ENCODE results near the gene CCL14. TPM values are rescaled to one million over a fixed set of nuclear protein-coding genes. Genes with fewer than 3 reads are reported as not detected.

Gene CCL14
- total and polyA plus RNA-seq, 3 experiments from 2014 or later: not detected

- no peaks in the 10 kb centered on the region for H3K9me3 ChIP-seq (ENCODE audit: low read length)
- no peak overlapping the region for H3K27ac ChIP-seq (ENCODE audit: low read depth, low read length)
- no peaks in the 10 kb centered on the region for H3K36me3 Mint-ChIP-seq
- no peak overlapping the region for H3K4me3 Mint-ChIP-seq
- DNase-seq: no peak
- peaks cover 0 to 2% of the 10 kb centered on the region in 2 donors for H3K27me3 Mint-ChIP-seq
- H3K27me3 ChIP-seq (ENCODE audit: insufficient read depth, low read length, poor library complexity, severe bottlenecking): no peaks in the 10 kb centered on the region
- CTCF ChIA-PET: interaction anchor here (1.2 to 1.8 kb wide), 4 partner anchors 8 to 164 kb away, joined by 3 to 9 read pairs (median 7); no protein-coding TSS in a partner anchor
- H3K27ac Mint-ChIP-seq: peak overlapping the region in 6 of 8 donors; percentile 4 to 83 (median 70)
- no peak overlapping the region for H3K4me3 ChIP-seq (ENCODE audit: low read length)
- H3K9me3 Mint-ChIP-seq: no peaks in the 10 kb centered on the region
- H3K36me3 ChIP-seq (ENCODE audit: insufficient read depth, low read length): no peaks in the 10 kb centered on the region
- peaks cover 4 to 14% (median 7%) of the 10 kb centered on the region in 3 donors for H3K4me1 Mint-ChIP-seq
- POLR2A ChIA-PET: no interaction called here
- H3K4me1 ChIP-seq (ENCODE audit: insufficient read depth, low read length): no peaks in the 10 kb centered on the region
Observed at GRCh38 chr17:35982409-35983191, 3.9 kb downstream of the CCL14 start.

DNA sequence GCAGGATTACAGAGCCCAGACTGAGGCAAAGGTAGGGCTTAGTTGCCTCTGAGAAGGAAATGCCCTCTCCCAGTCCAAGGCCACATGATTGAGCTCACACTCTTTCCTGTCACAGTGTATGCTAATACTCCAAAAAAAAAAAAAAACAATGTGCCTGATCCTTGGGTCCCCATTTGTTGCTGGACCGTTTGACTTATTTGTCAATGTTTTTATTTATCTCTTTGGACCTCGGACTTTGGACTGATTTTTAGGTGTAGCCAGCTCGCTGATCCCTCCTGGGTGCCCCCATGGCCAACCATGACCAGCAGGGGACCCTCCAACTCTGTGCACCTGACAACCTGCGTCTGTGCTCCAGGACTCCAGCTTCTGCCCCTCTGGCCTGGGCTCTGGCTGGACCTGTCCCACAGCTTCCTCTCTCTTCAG is 4.6 kb downstream of the CCL14 start:
- CTCF ChIA-PET: interaction anchor here (1.2 to 1.8 kb wide), 5 partner anchors 9 to 167 kb away, joined by 3 to 9 read pairs (median 7); no protein-coding TSS in a partner anchor
- Mint-ChIP-seq H3K4me1 (peaks cover 4 to 14% (median 7%) of the 10 kb centered on the region in 3 donors), H3K4me3 (no peak overlapping the region), H3K36me3 (no peaks in the 10 kb centered on the region), H3K27ac (peak overlapping the region in 4 of 8 donors; percentile 4 to 66 (median 50)), H3K27me3 (peaks cover 0 to 2% of the 10 kb centered on the region in 2 donors), H3K9me3 (no peaks in the 10 kb centered on the region)
- no peak overlapping the region for H3K4me3 ChIP-seq (ENCODE audit: low read length)
- no peaks in the 10 kb centered on the region for H3K27me3 ChIP-seq (ENCODE audit: insufficient read depth, low read length, poor library complexity, severe bottlenecking)
- no peaks in the 10 kb centered on the region for H3K36me3 ChIP-seq (ENCODE audit: insufficient read depth, low read length)
- DNase-seq: no peak
- no peaks in the 10 kb centered on the region for H3K4me1 ChIP-seq (ENCODE audit: insufficient read depth, low read length)
- H3K27ac ChIP-seq (ENCODE audit: low read depth, low read length): no peak overlapping the region
- no peaks in the 10 kb centered on the region for H3K9me3 ChIP-seq (ENCODE audit: low read length)
- POLR2A ChIA-PET: interaction anchor here (0.6 kb wide), 1 partner anchor 109 kb away, joined by 3 read pairs; no protein-coding TSS in a partner anchor

DNA sequence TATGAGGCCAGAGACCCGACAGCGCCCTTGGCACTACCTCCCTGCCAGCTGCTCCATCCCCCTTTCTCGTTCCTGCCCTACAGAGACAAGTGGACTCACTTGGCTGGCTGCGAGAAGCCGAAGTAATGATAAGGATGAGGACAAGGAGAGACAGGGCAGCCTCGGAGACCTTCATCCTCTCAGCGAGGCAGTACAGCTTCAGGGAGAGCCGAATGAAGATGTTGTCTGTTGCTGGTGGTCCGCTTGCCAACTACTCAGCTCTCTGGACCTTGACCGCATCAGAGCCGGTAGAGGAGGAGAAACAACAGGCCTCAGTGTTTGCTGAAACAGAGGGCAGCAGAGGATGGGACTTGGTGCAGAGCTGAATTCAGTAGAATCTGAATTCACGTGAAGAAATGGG is 5.3 kb downstream of the CCL14 start, which contains the start of gene CCL16:
TSS of gene CCL16 (minus strand) at position 252 of the 400 bp plus-strand sequence. CDS start at position 175, 77 bp downstream.
- Mint-ChIP-seq H3K27ac (peak within 1 kb of the TSS in 6 of 8 donors; percentile 4 to 80 (median 64)), H3K36me3 (no peaks in the 10 kb centered on the region), H3K27me3 (peaks cover 0 to 2% of the 10 kb centered on the region in 2 donors), H3K4me3 (peak within 1 kb of the TSS in 1 of 7 donors; percentile 40), H3K4me1 (peaks cover 7 to 20% (median 11%) of the 10 kb centered on the region in 3 donors), H3K9me3 (no peaks in the 10 kb centered on the region)
- H3K27ac ChIP-seq (ENCODE audit: low read depth, low read length): no peak within 1 kb of the TSS
- CTCF ChIA-PET: interaction anchor here (1.2 to 1.8 kb wide), 5 partner anchors 9 to 168 kb away, joined by 3 to 9 read pairs (median 7); no protein-coding TSS in a partner anchor
- POLR2A ChIA-PET: interaction anchor here (0.6 kb wide), 1 partner anchor 109 kb away, joined by 3 read pairs; no protein-coding TSS in a partner anchor
- no peaks in the 10 kb centered on the region for H3K4me1 ChIP-seq (ENCODE audit: insufficient read depth, low read length)
- H3K27me3 ChIP-seq (ENCODE audit: insufficient read depth, low read length, poor library complexity, severe bottlenecking): no peaks in the 10 kb centered on the region
- no peak within 1 kb of the TSS for H3K4me3 ChIP-seq (ENCODE audit: low read length)
- H3K36me3 ChIP-seq (ENCODE audit: insufficient read depth, low read length): no peaks in the 10 kb centered on the region
- no peaks in the 10 kb centered on the region for H3K9me3 ChIP-seq (ENCODE audit: low read length)
- no peak for DNase-seq

DNA sequence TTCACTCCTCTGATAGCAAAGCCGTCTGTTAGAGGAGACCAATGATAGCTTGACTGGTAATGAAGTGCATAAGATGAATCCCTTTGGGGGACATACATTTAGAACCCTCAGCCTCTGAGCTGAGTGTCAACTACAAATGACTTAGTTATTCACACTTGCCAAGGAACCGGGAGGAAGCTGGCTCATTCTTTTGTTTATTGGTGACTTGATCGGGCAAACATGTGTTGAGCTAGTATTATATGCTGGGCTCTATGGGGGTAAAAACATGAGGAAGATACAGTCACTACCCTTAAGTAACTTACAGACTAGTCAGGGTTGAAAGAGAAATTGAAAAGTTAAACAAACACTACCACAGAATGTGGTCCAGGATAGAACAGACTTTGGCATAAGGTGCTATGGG is 8.2 kb downstream of the CCL14 start:
- H3K4me3 ChIP-seq (ENCODE audit: low read length): no peak overlapping the region
- no peak for DNase-seq
- Mint-ChIP-seq H3K4me3 (no peak overlapping the region), H3K9me3 (no peaks in the 10 kb centered on the region), H3K27me3 (no peaks in the 10 kb centered on the region), H3K4me1 (peaks cover 10 to 21% (median 21%) of the 10 kb centered on the region in 3 donors), H3K36me3 (no peaks in the 10 kb centered on the region), H3K27ac (no peak overlapping the region)
- no peaks in the 10 kb centered on the region for H3K9me3 ChIP-seq (ENCODE audit: low read length)
- H3K27me3 ChIP-seq (ENCODE audit: insufficient read depth, low read length, poor library complexity, severe bottlenecking): no peaks in the 10 kb centered on the region
- ChIA-PET POLR2A (no interaction called here), CTCF (interaction anchor here (1.5 to 13.2 kb wide), 3 partner anchors 27 to 505 kb away, joined by 3 to 212 read pairs (median 4); no protein-coding TSS in a partner anchor)
- no peaks in the 10 kb centered on the region for H3K4me1 ChIP-seq (ENCODE audit: insufficient read depth, low read length)
- H3K36me3 ChIP-seq (ENCODE audit: insufficient read depth, low read length): no peaks in the 10 kb centered on the region
- no peak overlapping the region for H3K27ac ChIP-seq (ENCODE audit: low read depth, low read length)

DNA sequence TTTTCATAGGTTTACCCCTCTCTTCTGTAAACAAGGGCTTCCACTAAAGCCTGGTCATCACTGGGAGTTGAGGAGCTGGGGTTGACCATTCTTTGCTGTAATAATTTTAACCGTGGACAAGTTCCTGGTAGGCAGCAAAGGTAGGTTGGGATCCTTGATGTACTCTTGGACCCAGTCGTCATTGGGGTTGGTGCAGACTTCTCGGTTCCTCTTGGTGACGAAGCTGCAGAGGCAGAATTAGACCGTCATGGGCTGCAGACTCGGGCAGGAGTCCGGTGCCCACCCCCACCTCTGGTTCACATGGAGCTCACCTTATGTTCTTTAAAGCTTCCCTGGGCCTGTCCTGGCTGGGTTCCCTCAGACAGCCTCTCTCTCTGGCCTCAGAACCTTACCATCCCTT is 9.0 kb downstream of the CCL14 start:
- Histone ChIP-seq H3K27ac (ENCODE audit: low read depth, low read length) (no peak overlapping the region), H3K9me3 (ENCODE audit: low read length) (no peaks in the 10 kb centered on the region), H3K27me3 (ENCODE audit: insufficient read depth, low read length, poor library complexity, severe bottlenecking) (no peaks in the 10 kb centered on the region), H3K4me1 (ENCODE audit: insufficient read depth, low read length) (no peaks in the 10 kb centered on the region), H3K4me3 (ENCODE audit: low read length) (no peak overlapping the region), H3K36me3 (ENCODE audit: insufficient read depth, low read length) (no peaks in the 10 kb centered on the region)
- ChIA-PET CTCF (interaction anchor here (0.8 to 13.2 kb wide), 3 partner anchors 81 to 505 kb away, joined by 3 to 212 read pairs (median 3); no protein-coding TSS in a partner anchor), POLR2A (no interaction called here)
- no peak for DNase-seq
- H3K27me3 Mint-ChIP-seq: no peaks in the 10 kb centered on the region
- no peak overlapping the region for H3K4me3 Mint-ChIP-seq
- no peaks in the 10 kb centered on the region for H3K36me3 Mint-ChIP-seq
- H3K27ac Mint-ChIP-seq: peak overlapping the region in 1 of 8 donors; percentile 11
- H3K9me3 Mint-ChIP-seq: no peaks in the 10 kb centered on the region
- peaks cover 10 to 21% (median 16%) of the 10 kb centered on the region in 3 donors for H3K4me1 Mint-ChIP-seq

GRCh38 chr17:35973333-35974260 is 12.9 kb downstream of the CCL14 start:
- Histone ChIP-seq H3K27me3 (ENCODE audit: insufficient read depth, low read length, poor library complexity, severe bottlenecking) (no peaks in the 10 kb centered on the region), H3K4me1 (ENCODE audit: insufficient read depth, low read length) (no peaks in the 10 kb centered on the region), H3K9me3 (ENCODE audit: low read length) (no peaks in the 10 kb centered on the region), H3K36me3 (ENCODE audit: insufficient read depth, low read length) (no peaks in the 10 kb centered on the region), H3K27ac (ENCODE audit: low read depth, low read length) (no peak overlapping the region), H3K4me3 (ENCODE audit: low read length) (no peak overlapping the region)
- ChIA-PET POLR2A (no interaction called here), CTCF (interaction anchor here (1.3 to 13.2 kb wide), 2 partner anchors 176 to 509 kb away, joined by 4 to 212 read pairs; no protein-coding TSS in a partner anchor)
- no peak for DNase-seq
- Mint-ChIP-seq H3K27ac (peak overlapping the region in 5 of 8 donors; percentile 2 to 84 (median 38)), H3K4me3 (no peak overlapping the region), H3K27me3 (no peaks in the 10 kb centered on the region), H3K9me3 (no peaks in the 10 kb centered on the region), H3K36me3 (no peaks in the 10 kb centered on the region), H3K4me1 (peaks cover 12 to 25% (median 17%) of the 10 kb centered on the region in 3 donors)

DNA sequence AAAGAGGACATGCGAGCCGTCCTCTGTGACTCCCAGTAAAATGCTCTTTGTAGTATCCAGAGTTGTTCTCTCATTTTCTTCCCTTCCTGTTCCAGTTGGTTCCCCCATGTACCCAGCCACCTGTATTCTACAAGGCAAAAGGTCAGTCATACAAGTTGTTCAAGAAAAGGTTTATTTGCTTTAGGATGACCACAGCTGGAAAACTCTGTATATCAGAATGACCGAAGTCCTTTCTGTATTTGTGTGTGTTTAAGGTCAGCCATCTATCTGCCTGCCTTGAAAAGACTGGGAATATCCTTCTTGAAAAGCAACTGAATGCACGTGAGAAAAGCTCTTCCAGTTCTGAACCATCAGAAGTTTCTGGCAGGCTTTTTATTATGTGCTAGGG is 13.6 kb downstream of the CCL14 start:
- no peak for DNase-seq
- Mint-ChIP-seq H3K27me3 (no peaks in the 10 kb centered on the region), H3K9me3 (no peaks in the 10 kb centered on the region), H3K4me1 (peaks cover 12 to 25% (median 17%) of the 10 kb centered on the region in 3 donors), H3K36me3 (no peaks in the 10 kb centered on the region), H3K4me3 (no peak overlapping the region), H3K27ac (no peak overlapping the region)
- Histone ChIP-seq H3K36me3 (ENCODE audit: insufficient read depth, low read length) (no peaks in the 10 kb centered on the region), H3K4me1 (ENCODE audit: insufficient read depth, low read length) (no peaks in the 10 kb centered on the region), H3K4me3 (ENCODE audit: low read length) (no peak overlapping the region), H3K9me3 (ENCODE audit: low read length) (no peaks in the 10 kb centered on the region), H3K27ac (ENCODE audit: low read depth, low read length) (no peak overlapping the region), H3K27me3 (ENCODE audit: insufficient read depth, low read length, poor library complexity, severe bottlenecking) (no peaks in the 10 kb centered on the region)
- ChIA-PET CTCF (interaction anchor here (1.1 to 13.2 kb wide), 3 partner anchors 16 to 510 kb away, joined by 3 to 212 read pairs (median 4); no protein-coding TSS in a partner anchor), POLR2A (no interaction called here)

Measured in CD8-positive, alpha-beta memory T cell (primary cell).